Measurements from ENCODE around the gene H19. TPM values are rescaled to one million over a fixed set of nuclear protein-coding genes. Genes with fewer than 3 reads are reported as not detected.

The H19 gene
- total RNA-seq (2022; extraction: Qiagen RNA extraction; ENCODE audit: low read depth), result 8.8 to 13.0 TPM (median 10.6 TPM) in 5 replicates

GRCh38 chr11:1997755-1998154, at the start of gene H19:
TSS of gene H19 (minus strand) at chr11:1997842.

GRCh38 chr11:1946812-1947484, 50.7 kb downstream of the H19 start, which contains the start of gene MRPL23:
TSS of gene MRPL23 (plus strand) at chr11:1947332. CDS start at chr11:1947363, 31 bp downstream.

Other genes with a start within 250 kb of the H19 start
- 0.89 to 1.3 TPM (median 0.94 TPM) in 5 replicates for gene IFITM10, start 247.2 kb downstream of the H19 start, total RNA-seq (2022; extraction: Qiagen RNA extraction; ENCODE audit: low read depth)
- gene CTSD, start 233.9 kb downstream of the H19 start, total RNA-seq (2022; extraction: Qiagen RNA extraction; ENCODE audit: low read depth), result 379 to 541 TPM (median 436 TPM) in 5 replicates
- 0.06 to 0.22 TPM in 2 of 5 replicates, not detected in the others for gene SYT8, start 162.9 kb downstream of the H19 start, total RNA-seq (2022; extraction: Qiagen RNA extraction; ENCODE audit: low read depth)
- not detected in 5 replicates for gene TNNI2, start 158.9 kb downstream of the H19 start, total RNA-seq (2022; extraction: Qiagen RNA extraction; ENCODE audit: low read depth)
- gene LSP1, start 144.8 kb downstream of the H19 start, total RNA-seq (2022; extraction: Qiagen RNA extraction; ENCODE audit: low read depth), result 0.73 to 3.1 TPM (median 1.8 TPM) in 5 replicates
- not detected in 5 replicates for gene PRR33, start 105.9 kb downstream of the H19 start, total RNA-seq (2022; extraction: Qiagen RNA extraction; ENCODE audit: low read depth)
- 0.11 to 0.17 TPM in 2 of 5 replicates, not detected in the others for gene TNNT3, start 78.1 kb downstream of the H19 start, total RNA-seq (2022; extraction: Qiagen RNA extraction; ENCODE audit: low read depth)
- 132 to 156 TPM (median 149 TPM) in 5 replicates for gene MRPL23, start 50.5 kb downstream of the H19 start, total RNA-seq (2022; extraction: Qiagen RNA extraction; ENCODE audit: low read depth)
- gene IGF2, start 141.5 kb upstream of the H19 start, total RNA-seq (2022; extraction: Qiagen RNA extraction; ENCODE audit: low read depth), result 1.4 to 2.3 TPM (median 1.9 TPM) in 5 replicates
- gene INS, start 163.4 kb upstream of the H19 start, total RNA-seq (2022; extraction: Qiagen RNA extraction; ENCODE audit: low read depth), result not detected in 5 replicates
- gene TH, start 174.0 kb upstream of the H19 start, total RNA-seq (2022; extraction: Qiagen RNA extraction; ENCODE audit: low read depth), result 0.09 TPM in 1 of 5 replicates, not detected in the others

All from A549 treated with DMSO at 1 μM for 4 hours (cell line).